ENCODE measurements around the gene MECP2.
"Not testable (repeated sequence)": the region's sequence is repeated elsewhere in the genome, so short reads cannot be mapped to it uniquely, and the experiment has no call there.

The MECP2 gene

GRCh38 chrX:154014429-154015380, 82.8 kb downstream of the MECP2 start:
- DNase-seq = no peak

GRCh38 chrX:154013614-154014360, 83.7 kb downstream of the MECP2 start:
- peak; percentile 34 for DNase-seq

- DNase-seq = no peak
Observed at GRCh38 chrX:154013001-154013421, 84.5 kb downstream of the MECP2 start.

GRCh38 chrX:154012336-154012991, 85.1 kb downstream of the MECP2 start:
- DNase-seq = no peak

- no peak for DNase-seq
Observed at GRCh38 chrX:154011376-154012335, 85.9 kb downstream of the MECP2 start.

- DNase-seq = no peak
Observed at GRCh38 chrX:154010330-154011087, 87.0 kb downstream of the MECP2 start.

- DNase-seq = no peak
Observed at GRCh38 chrX:154008521-154008920, 89.0 kb downstream of the MECP2 start.

GRCh38 chrX:154006947-154007346, 90.6 kb downstream of the MECP2 start:
- DNase-seq = no peak

- no peak for DNase-seq
Observed at GRCh38 chrX:154004315-154004714, 93.2 kb downstream of the MECP2 start.

GRCh38 chrX:154002215-154002719, 95.2 kb downstream of the MECP2 start:
- no peak for DNase-seq

GRCh38 chrX:154000051-154000450, 97.5 kb downstream of the MECP2 start:
- no peak for DNase-seq

- DNase-seq = no peak
Observed at GRCh38 chrX:153999359-154000037, 98.0 kb downstream of the MECP2 start.

GRCh38 chrX:153995504-153995903, 102.0 kb downstream of the MECP2 start:
- no peak for DNase-seq

- not testable (repeated sequence) for DNase-seq
Observed at GRCh38 chrX:153994398-153994797, 103.1 kb downstream of the MECP2 start.

- DNase-seq = no peak
Observed at GRCh38 chrX:153993978-153994377, 103.5 kb downstream of the MECP2 start.

- DNase-seq = no peak
Observed at GRCh38 chrX:153993079-153993478, 104.4 kb downstream of the MECP2 start.

GRCh38 chrX:153992180-153992579, 105.3 kb downstream of the MECP2 start:
- DNase-seq = no peak

- DNase-seq = no peak
Observed at GRCh38 chrX:153991013-153991580, 106.4 kb downstream of the MECP2 start.

- no peak for DNase-seq
Observed at GRCh38 chrX:153989973-153990655, 107.4 kb downstream of the MECP2 start.

- DNase-seq = no peak
Observed at GRCh38 chrX:153988493-153988892, 109.0 kb downstream of the MECP2 start.
